HepG2 (cell line): ENCODE measurements around the gene ATG2B. TPM values are rescaled to one million over a fixed set of nuclear protein-coding genes. Genes with fewer than 3 reads are reported as not detected.

Experiments
- HNRNPLL ChIP-seq: fragments of 200-400 bp; formaldehyde crosslinking; IDR thresholded peaks from 2 replicates; pipeline ENCODE4 v1.6.1; 2017; ENCODE audit warnings: mild to moderate bottlenecking, low read depth, low read length; ENCODE audit not compliant: poor library complexity, severe bottlenecking
- IRF1 ChIP-seq: sonication (generic); formaldehyde crosslinking; IDR thresholded peaks from 2 replicates; pipeline ENCODE4 v1.4.0; 2020; ENCODE audit warnings: low read depth, mild to moderate bottlenecking, missing genetic modification reagents
- KLF15 ChIP-seq: sonication (generic); formaldehyde crosslinking; IDR thresholded peaks from 2 replicates; pipeline ENCODE4 v1.8.1; 2023; ENCODE audit warnings: borderline replicate concordance, mild to moderate bottlenecking, inconsistent platforms, missing genetic modification reagents, mixed read lengths
- MED8 ChIP-seq: sonication (generic); formaldehyde crosslinking; IDR thresholded peaks from 2 replicates; pipeline ENCODE4 v1.8.1; 2023; ENCODE audit warnings: mild to moderate bottlenecking, missing genetic modification reagents; ENCODE audit not compliant: insufficient replicate concordance
- SIX4 ChIP-seq: sonication (generic); formaldehyde crosslinking; IDR thresholded peaks from 2 replicates; pipeline ENCODE4 v1.4.0; 2020; ENCODE audit warnings: missing genetic modification reagents
- TFDP1 ChIP-seq: IDR thresholded peaks from 2 replicates; pipeline ENCODE4 v1.6.1; 2016; ENCODE audit warnings: missing compliant biosample characterization, missing genetic modification reagents, borderline replicate concordance
- ZBTB2 ChIP-seq: sonication (generic); formaldehyde crosslinking; IDR thresholded peaks from 2 replicates; pipeline ENCODE4 v1.8.0; 2022; ENCODE audit warnings: low read depth, missing genetic modification reagents
- ZGPAT ChIP-seq: IDR thresholded peaks from 2 replicates; pipeline ENCODE4 v1.6.1; 2016; ENCODE audit warnings: mild to moderate bottlenecking
- ZNF44 ChIP-seq: sonication (generic); formaldehyde crosslinking; IDR thresholded peaks from 2 replicates; pipeline ENCODE4 v1.5.1; 2020; ENCODE audit warnings: mild to moderate bottlenecking, missing genetic modification reagents
- ZNF674 ChIP-seq: sonication (generic); formaldehyde crosslinking; IDR thresholded peaks from 2 replicates; pipeline ENCODE4 v1.5.0; 2020; ENCODE audit warnings: low read depth, mild to moderate bottlenecking, missing genetic modification reagents
- polyA plus RNA-seq, 8 experiments: library from polyadenylated mRNA; depleted of rRNA in 3 of 8; stranded (reverse) in 7 of 8; unstranded in 1 of 8; fragments of >200 nt; fragmentation: Illumina TruSeq in 4 of 8; extraction: Trizol in 4 of 8; gene quantifications; 2 replicates each; pipeline versions ENCODE4 v1.2.1 to v1.2.3, GENCODE V29; 2011 to 2016; ENCODE audit warnings: low read depth in 4 of 8, missing spikeins in 1 of 8, mixed read lengths in 1 of 8; ENCODE audit not compliant: insufficient read depth in 1 of 8
- total RNA-seq, 5 experiments: library from RNA; depleted of rRNA; stranded (reverse); fragments of >200 nt; fragmentation: Illumina TruSeq; extraction: Trizol; gene quantifications; 2 replicates each; pipeline ENCODE4 v1.2.3, GENCODE V29; 2016; ENCODE audit warnings: low read depth in 1 of 5
- TF ChIP-seq, protein P1 (sequence below): IDR thresholded peaks from 2 replicates; pipeline ENCODE4 v1.6.1; 2012; ENCODE audit warnings: low read length, improper control_type of control experiment
- TF ChIP-seq, protein P2 (sequence below): sonication (generic); formaldehyde crosslinking; IDR thresholded peaks from 2 replicates; pipeline ENCODE4 v1.4.0; 2020; ENCODE audit warnings: mild to moderate bottlenecking, missing genetic modification reagents
- TF ChIP-seq, protein P3 (sequence below): sonication (generic); formaldehyde crosslinking; IDR thresholded peaks from 2 replicates; pipeline ENCODE4 v1.8.0; 2022; ENCODE audit warnings: missing genetic modification reagents, mild to moderate bottlenecking, moderate library complexity, borderline replicate concordance
- TF ChIP-seq, protein P4 (sequence below): IDR thresholded peaks from 2 replicates; pipeline ENCODE4 v1.6.1; 2016; ENCODE audit warnings: mild to moderate bottlenecking, missing biosample characterization, missing genetic modification reagents

ATG2B gene
- total and polyA plus RNA-seq, 2 of the 13 experiments (the other 11 are each of a cell fraction or from before 2014, with no cell fraction given) = 7.4 to 7.5 TPM

DNA sequence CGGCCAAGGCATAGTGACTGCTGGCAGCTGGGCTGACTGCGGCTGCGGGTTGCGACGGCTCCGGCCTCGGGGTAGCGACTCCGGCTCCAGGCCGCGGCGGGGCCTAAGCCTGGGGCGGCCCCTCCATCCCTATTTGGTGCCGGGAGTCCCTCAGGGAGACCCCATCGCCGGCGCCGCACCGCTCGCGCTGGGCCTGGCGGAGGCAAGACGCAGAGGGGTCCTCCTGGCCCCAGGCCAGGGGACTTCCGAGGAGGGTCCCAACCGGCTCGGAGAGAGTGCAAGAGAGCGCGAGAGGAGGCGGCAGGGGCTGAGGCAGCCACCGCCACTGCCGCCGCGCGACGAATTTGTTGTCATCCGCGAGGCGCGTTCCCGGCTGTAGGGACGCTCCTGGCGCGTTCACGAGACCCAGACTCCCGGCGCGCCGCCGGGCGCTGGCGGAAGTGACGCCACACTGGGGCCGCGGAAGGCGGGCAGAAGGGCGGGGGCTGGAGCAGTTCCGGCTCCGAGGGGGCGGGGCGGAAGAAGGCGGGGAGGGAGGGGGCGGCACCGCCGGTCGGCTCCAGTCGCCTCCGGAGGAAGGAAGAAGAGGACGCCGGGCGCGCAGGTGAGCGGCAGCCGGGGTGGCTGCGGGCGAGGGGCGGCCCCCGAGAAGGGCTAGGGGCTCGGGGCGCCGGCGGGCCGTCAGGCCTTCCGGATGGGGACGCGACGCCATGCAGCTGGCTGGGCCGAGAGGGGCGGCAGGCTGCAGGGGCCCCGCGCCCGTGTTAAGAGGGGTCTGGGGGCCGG lies at the start of gene ATG2B, which contains the start of gene GSKIP (continued):
- TF ChIP-seq, protein P1, sequence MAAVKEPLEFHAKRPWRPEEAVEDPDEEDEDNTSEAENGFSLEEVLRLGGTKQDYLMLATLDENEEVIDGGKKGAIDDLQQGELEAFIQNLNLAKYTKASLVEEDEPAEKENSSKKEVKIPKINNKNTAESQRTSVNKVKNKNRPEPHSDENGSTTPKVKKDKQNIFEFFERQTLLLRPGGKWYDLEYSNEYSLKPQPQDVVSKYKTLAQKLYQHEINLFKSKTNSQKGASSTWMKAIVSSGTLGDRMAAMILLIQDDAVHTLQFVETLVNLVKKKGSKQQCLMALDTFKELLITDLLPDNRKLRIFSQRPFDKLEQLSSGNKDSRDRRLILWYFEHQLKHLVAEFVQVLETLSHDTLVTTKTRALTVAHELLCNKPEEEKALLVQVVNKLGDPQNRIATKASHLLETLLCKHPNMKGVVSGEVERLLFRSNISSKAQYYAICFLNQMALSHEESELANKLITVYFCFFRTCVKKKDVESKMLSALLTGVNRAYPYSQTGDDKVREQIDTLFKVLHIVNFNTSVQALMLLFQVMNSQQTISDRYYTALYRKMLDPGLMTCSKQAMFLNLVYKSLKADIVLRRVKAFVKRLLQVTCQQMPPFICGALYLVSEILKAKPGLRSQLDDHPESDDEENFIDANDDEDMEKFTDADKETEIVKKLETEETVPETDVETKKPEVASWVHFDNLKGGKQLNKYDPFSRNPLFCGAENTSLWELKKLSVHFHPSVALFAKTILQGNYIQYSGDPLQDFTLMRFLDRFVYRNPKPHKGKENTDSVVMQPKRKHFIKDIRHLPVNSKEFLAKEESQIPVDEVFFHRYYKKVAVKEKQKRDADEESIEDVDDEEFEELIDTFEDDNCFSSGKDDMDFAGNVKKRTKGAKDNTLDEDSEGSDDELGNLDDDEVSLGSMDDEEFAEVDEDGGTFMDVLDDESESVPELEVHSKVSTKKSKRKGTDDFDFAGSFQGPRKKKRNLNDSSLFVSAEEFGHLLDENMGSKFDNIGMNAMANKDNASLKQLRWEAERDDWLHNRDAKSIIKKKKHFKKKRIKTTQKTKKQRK = no peak
- TF ChIP-seq, protein P2, sequence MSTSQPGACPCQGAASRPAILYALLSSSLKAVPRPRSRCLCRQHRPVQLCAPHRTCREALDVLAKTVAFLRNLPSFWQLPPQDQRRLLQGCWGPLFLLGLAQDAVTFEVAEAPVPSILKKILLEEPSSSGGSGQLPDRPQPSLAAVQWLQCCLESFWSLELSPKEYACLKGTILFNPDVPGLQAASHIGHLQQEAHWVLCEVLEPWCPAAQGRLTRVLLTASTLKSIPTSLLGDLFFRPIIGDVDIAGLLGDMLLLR (CRISPR knock-in tag) = 0 out of 2 replicates have a peak, but pooled peaks have one; percentile 14
- TF ChIP-seq ZGPAT (CRISPR knock-in tag) (peak; percentile 79), SIX4 (CRISPR knock-in tag) (no peak), ZBTB2 (CRISPR knock-in tag) (0 out of 2 replicates have a peak, but pooled peaks have one; percentile 49), TFDP1 (CRISPR knock-in tag) (peak; percentile 39; the same call in 1 of the 2 replicates), KLF15 (peak; percentile 55; the same call in 1 of the 2 replicates), IRF1 (CRISPR knock-in tag) (no peak), HNRNPLL (peak; percentile 31), MED8 (CRISPR knock-in tag) (peak; percentile 28), ZNF44 (CRISPR knock-in tag) (no peak), ZNF674 (no peak)
- TF ChIP-seq, protein P3, sequence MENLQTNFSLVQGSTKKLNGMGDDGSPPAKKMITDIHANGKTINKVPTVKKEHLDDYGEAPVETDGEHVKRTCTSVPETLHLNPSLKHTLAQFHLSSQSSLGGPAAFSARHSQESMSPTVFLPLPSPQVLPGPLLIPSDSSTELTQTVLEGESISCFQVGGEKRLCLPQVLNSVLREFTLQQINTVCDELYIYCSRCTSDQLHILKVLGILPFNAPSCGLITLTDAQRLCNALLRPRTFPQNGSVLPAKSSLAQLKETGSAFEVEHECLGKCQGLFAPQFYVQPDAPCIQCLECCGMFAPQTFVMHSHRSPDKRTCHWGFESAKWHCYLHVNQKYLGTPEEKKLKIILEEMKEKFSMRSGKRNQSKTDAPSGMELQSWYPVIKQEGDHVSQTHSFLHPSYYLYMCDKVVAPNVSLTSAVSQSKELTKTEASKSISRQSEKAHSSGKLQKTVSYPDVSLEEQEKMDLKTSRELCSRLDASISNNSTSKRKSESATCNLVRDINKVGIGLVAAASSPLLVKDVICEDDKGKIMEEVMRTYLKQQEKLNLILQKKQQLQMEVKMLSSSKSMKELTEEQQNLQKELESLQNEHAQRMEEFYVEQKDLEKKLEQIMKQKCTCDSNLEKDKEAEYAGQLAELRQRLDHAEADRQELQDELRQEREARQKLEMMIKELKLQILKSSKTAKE (CRISPR knock-in tag) = no peak
- TF ChIP-seq, protein P4, sequence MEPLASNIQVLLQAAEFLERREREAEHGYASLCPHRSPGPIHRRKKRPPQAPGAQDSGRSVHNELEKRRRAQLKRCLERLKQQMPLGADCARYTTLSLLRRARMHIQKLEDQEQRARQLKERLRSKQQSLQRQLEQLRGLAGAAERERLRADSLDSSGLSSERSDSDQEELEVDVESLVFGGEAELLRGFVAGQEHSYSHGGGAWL (CRISPR knock-in tag) = 0 out of 2 replicates have a peak, but pooled peaks have one; percentile 31
